Muscle of leg (tissue), 11 donors: ENCODE measurements around the gene SMG5. TPM values are rescaled to one million over a fixed set of nuclear protein-coding genes. Genes with fewer than 3 reads are reported as not detected.

ENCODE experiments used
- DNase-seq: peaks from one replicate; pipeline ENCODE4 v3.0.0; 2013
- H3K27ac ChIP-seq: one replicate; pipeline ENCODE4 v1.5.1; 2013; ENCODE audit warnings: mild to moderate bottlenecking, low read length, control low read depth
- H3K27me3 ChIP-seq: one replicate; pipeline ENCODE4 v1.6.1; 2013; ENCODE audit warnings: low read length; ENCODE audit not compliant: control insufficient read depth, insufficient read depth
- H3K36me3 ChIP-seq: one replicate; pipeline ENCODE4 v1.6.1; 2013; ENCODE audit warnings: low read length; ENCODE audit not compliant: control insufficient read depth, insufficient read depth
- H3K4me1 ChIP-seq: one replicate; pipeline ENCODE4 v1.6.1; 2013; ENCODE audit warnings: low read length; ENCODE audit not compliant: control insufficient read depth, insufficient read depth
- H3K4me3 ChIP-seq: one replicate; pipeline ENCODE4 v1.5.1; 2013; ENCODE audit warnings: low read length, control low read depth
- H3K9me3 ChIP-seq: replicated peaks from 2 replicates; pipeline ENCODE4 v1.6.1; 2013; ENCODE audit warnings: low read depth, low read length; ENCODE audit not compliant: control insufficient read depth
- WGBS: methylation state at CpG from one replicate; pipeline ENCODE4 v1.1.5; 2013; ENCODE audit warnings: missing lambda C conversion rate; ENCODE audit not compliant: insufficient coverage; 5-methylcytosine and 5-hydroxymethylcytosine counted together
- polyA plus RNA-seq, 8 donors: library from polyadenylated mRNA; unstranded; fragments of 120-200 nt; gene quantifications; one replicate each; pipeline versions ENCODE4 v1.2.1 to v1.2.3, GENCODE V29; 2013; ENCODE audit warnings: inconsistent platforms in 1 of 8, low replicate concordance in 1 of 8; ENCODE audit not compliant: insufficient read length in 8 of 8, insufficient read depth in 1 of 8
- total RNA-seq: library from RNA; stranded (reverse); fragments of 120-200 nt; gene quantifications from one replicate; pipeline ENCODE4 v1.2.4, GENCODE V29; 2013

Gene SMG5
- total and polyA plus RNA-seq, 9 donors, result 39.0 to 50.7 (median 45.5) TPM

GRCh38 chr1:156284112-156284511, 1.5 kb upstream of the SMG5 start, which contains the start of gene TMEM79:
Gene TMEM79, plus strand, starts transcription at chr1:156284325. Its CDS starts 902 bp downstream, at chr1:156285227.
- no peak for DNase-seq
- peak within 1 kb of the TSS; percentile 77 for H3K4me3 ChIP-seq
- H3K9me3 ChIP-seq, result no peaks in the 10 kb centered on the region
- H3K27me3 ChIP-seq, result no peaks in the 10 kb centered on the region
- peak within 1 kb of the TSS; percentile 77 for H3K27ac ChIP-seq
- peaks cover 21% of the 10 kb centered on the region for H3K4me1 ChIP-seq
- WGBS, result 100% methylated on average over 2 of the region's 7 CpGs
- peaks cover 16% of the 10 kb centered on the region for H3K36me3 ChIP-seq

- Histone ChIP-seq H3K4me1 (peaks cover 21% of the 10 kb centered on the region), H3K9me3 (no peaks in the 10 kb centered on the region), H3K4me3 (peak overlapping the region; percentile 77), H3K36me3 (peaks cover 18% of the 10 kb centered on the region), H3K27ac (no peak overlapping the region), H3K27me3 (no peaks in the 10 kb centered on the region)
- no peak for DNase-seq
- WGBS, result no CpG with 5 or more reads among the region's 1 CpG
These were observed 896 bp upstream of the SMG5 start for GRCh38 chr1:156283521-156283920.

- Histone ChIP-seq H3K4me1 (peaks cover 21% of the 10 kb centered on the region), H3K36me3 (peaks cover 31% of the 10 kb centered on the region), H3K4me3 (peak overlapping the region; percentile 77), H3K27me3 (no peaks in the 10 kb centered on the region), H3K27ac (peak overlapping the region; percentile 82), H3K9me3 (no peaks in the 10 kb centered on the region)
- under 1% methylated on average over 18 of the region's 22 CpGs for WGBS
- DNase-seq, result peak; percentile 38
These were observed 739 bp downstream of the SMG5 start for GRCh38 chr1:156281693-156282478.

- peak; percentile 54 for DNase-seq
- H3K27ac ChIP-seq, result peak overlapping the region; percentile 82
- peaks cover 37% of the 10 kb centered on the region for H3K36me3 ChIP-seq
- H3K4me3 ChIP-seq, result peak overlapping the region; percentile 77
- H3K4me1 ChIP-seq, result peaks cover 21% of the 10 kb centered on the region
- no peaks in the 10 kb centered on the region for H3K9me3 ChIP-seq
- WGBS, result 23% methylated on average over 8 of the region's 8 CpGs
- H3K27me3 ChIP-seq, result no peaks in the 10 kb centered on the region
These were observed 1.3 kb downstream of the SMG5 start for GRCh38 chr1:156281281-156281680.

GRCh38 chr1:156279837-156280236, 2.8 kb downstream of the SMG5 start:
- peaks cover 43% of the 10 kb centered on the region for H3K36me3 ChIP-seq
- no peak for DNase-seq
- no peak overlapping the region for H3K4me3 ChIP-seq
- peaks cover 21% of the 10 kb centered on the region for H3K4me1 ChIP-seq
- H3K27ac ChIP-seq, result no peak overlapping the region
- no peaks in the 10 kb centered on the region for H3K9me3 ChIP-seq
- H3K27me3 ChIP-seq, result no peaks in the 10 kb centered on the region
- WGBS, result no CpG with 5 or more reads among the region's 3 CpGs

- Histone ChIP-seq H3K9me3 (no peaks in the 10 kb centered on the region), H3K4me1 (peaks cover 11% of the 10 kb centered on the region), H3K27me3 (no peaks in the 10 kb centered on the region), H3K36me3 (peaks cover 70% of the 10 kb centered on the region), H3K4me3 (no peak overlapping the region), H3K27ac (no peak overlapping the region)
- DNase-seq, result no peak
- 80% methylated on average over 6 of the region's 6 CpGs for WGBS
These were observed 5.7 kb downstream of the SMG5 start for GRCh38 chr1:156276966-156277381.

GRCh38 chr1:156276532-156276931, 6.1 kb downstream of the SMG5 start:
- H3K9me3 ChIP-seq, result no peaks in the 10 kb centered on the region
- H3K4me1 ChIP-seq, result peaks cover 7% of the 10 kb centered on the region
- no peak overlapping the region for H3K27ac ChIP-seq
- H3K36me3 ChIP-seq, result peaks cover 74% of the 10 kb centered on the region
- no peak for DNase-seq
- H3K4me3 ChIP-seq, result no peak overlapping the region
- H3K27me3 ChIP-seq, result no peaks in the 10 kb centered on the region

GRCh38 chr1:156270314-156270713, 12.3 kb downstream of the SMG5 start:
- Histone ChIP-seq H3K27me3 (no peaks in the 10 kb centered on the region), H3K4me1 (no peaks in the 10 kb centered on the region), H3K27ac (no peak overlapping the region), H3K9me3 (no peaks in the 10 kb centered on the region), H3K36me3 (peaks cover 87% of the 10 kb centered on the region), H3K4me3 (no peak overlapping the region)
- no CpG with 5 or more reads among the region's 3 CpGs for WGBS
- no peak for DNase-seq

GRCh38 chr1:156268336-156268735, 14.3 kb downstream of the SMG5 start:
- H3K27ac ChIP-seq, result no peak overlapping the region
- peaks cover 82% of the 10 kb centered on the region for H3K36me3 ChIP-seq
- H3K27me3 ChIP-seq, result no peaks in the 10 kb centered on the region
- H3K4me3 ChIP-seq, result no peak overlapping the region
- 100% methylated on average over 1 of the region's 4 CpGs for WGBS
- H3K9me3 ChIP-seq, result no peaks in the 10 kb centered on the region
- DNase-seq, result no peak
- H3K4me1 ChIP-seq, result no peaks in the 10 kb centered on the region

- Histone ChIP-seq H3K9me3 (no peaks in the 10 kb centered on the region), H3K27me3 (no peaks in the 10 kb centered on the region), H3K27ac (no peak overlapping the region), H3K4me1 (no peaks in the 10 kb centered on the region), H3K4me3 (no peak overlapping the region), H3K36me3 (peaks cover 77% of the 10 kb centered on the region)
- WGBS, result 87% methylated on average over 5 of the region's 13 CpGs
- no peak for DNase-seq
These were observed 16.6 kb downstream of the SMG5 start for GRCh38 chr1:156266051-156266450.
